WTC11 (cell line): ENCODE measurements around the gene GUCY1A2.

Experiments used
- CTCF ChIP-seq: fragments of 200-600 bp; IDR thresholded peaks from 2 replicates; pipeline ENCODE4 v1.8.0; 2022; ENCODE audit warnings: antibody characterized with exemption
- FOXP4 ChIP-seq: sonication (generic); formaldehyde crosslinking; IDR thresholded peaks from 2 replicates; pipeline ENCODE4 v1.8.0; 2022; ENCODE audit warnings: mild to moderate bottlenecking, missing genetic modification reagents
- MAX ChIP-seq: sonication (generic); formaldehyde crosslinking; IDR thresholded peaks from 2 replicates; pipeline ENCODE4 v1.8.0; 2022; ENCODE audit warnings: mild to moderate bottlenecking, missing genetic modification reagents
- MLX ChIP-seq: sonication (generic); formaldehyde crosslinking; IDR thresholded peaks from 2 replicates; pipeline ENCODE4 v1.8.1; 2023; ENCODE audit warnings: mild to moderate bottlenecking, missing genetic modification reagents, moderate library complexity
- ZNF232 ChIP-seq: sonication (generic); formaldehyde crosslinking; IDR thresholded peaks from 2 replicates; pipeline ENCODE4 v1.8.0; 2022; ENCODE audit warnings: mild to moderate bottlenecking, missing genetic modification reagents

DNA sequence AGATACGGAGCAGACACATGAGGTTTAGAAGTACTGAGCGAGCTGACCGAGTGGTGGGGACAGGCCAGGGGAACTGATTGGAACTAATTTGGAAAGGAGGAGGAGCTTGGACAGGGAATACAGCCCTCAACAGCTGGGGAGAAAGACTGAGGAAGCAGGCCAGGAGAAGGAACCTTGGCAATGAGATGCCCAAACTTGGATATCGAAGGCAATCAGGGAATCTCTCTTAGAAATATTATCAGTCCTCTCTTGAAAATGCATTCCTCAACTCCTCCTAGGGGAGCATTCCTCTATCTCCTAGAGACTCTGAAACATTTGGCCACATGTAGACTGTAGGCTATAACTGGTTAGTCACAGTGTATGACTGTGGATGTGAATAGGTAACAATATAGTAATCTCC, 284.6 kb downstream of the GUCY1A2 start:
- TF ChIP-seq CTCF (no peak), ZNF232 (CRISPR knock-in tag) (no peak), MLX (CRISPR knock-in tag) (no peak), FOXP4 (CRISPR knock-in tag) (no peak), MAX (CRISPR knock-in tag) (no peak)
